HEK293T (cell line): Measurements from ENCODE around the gene IL17RA.

ENCODE experiments used
- ELF4 ChIP-seq: fragments of 450-650 bp; IDR thresholded peaks from 2 replicates; pipeline ENCODE4 v1.6.1; 2017; ENCODE audit warnings: antibody characterized with exemption
- PKNOX1 ChIP-seq: fragments of 450-650 bp; IDR thresholded peaks from 2 replicates; pipeline ENCODE4 v1.6.1; 2016

GRCh38 chr22:17140022-17140421 lies 55.2 kb downstream of the IL17RA start:
- TF ChIP-seq PKNOX1 = no peak
- no peak for TF ChIP-seq ELF4
